Measurements from ENCODE around the gene LCLAT1. TPM values are rescaled to one million over a fixed set of nuclear protein-coding genes. Genes with fewer than 3 reads are reported as not detected.

Gene LCLAT1
- total RNA-seq, 4 donors from 2014 or later, result 0.88 to 116 (median 33.3) TPM

- no peaks in the 10 kb centered on the region for H3K4me1 ChIP-seq
- no peaks in the 10 kb centered on the region for H3K36me3 ChIP-seq
- no peak for DNase-seq
- TF ChIP-seq CTCF (IDR thresholded peaks at IDR 0.05), result no peak
- no peak for TF ChIP-seq POLR2A (IDR thresholded peaks at IDR 0.05)
- no peak overlapping the region for H3K27ac ChIP-seq
- intact Hi-C loops (cut with DNase I; ENCODE audit: low total_unique reads), result no loop called here
- H3K4me3 ChIP-seq, result no peak overlapping the region
- H3K9me3 ChIP-seq, result no peaks in the 10 kb centered on the region
- no peaks in the 10 kb centered on the region for H3K27me3 ChIP-seq
Observed at GRCh38 chr2:30470426-30470825, 23.4 kb downstream of the LCLAT1 start.

GRCh38 chr2:30472326-30472725 lies 25.3 kb downstream of the LCLAT1 start:
- no peaks in the 10 kb centered on the region for H3K4me1 ChIP-seq
- peak overlapping the region in 1 of 2 donors; percentile 17 for H3K27ac ChIP-seq
- TF ChIP-seq POLR2A (IDR thresholded peaks at IDR 0.05) (no peak), CTCF (IDR thresholded peaks at IDR 0.05) (peak in 1 of 4 experiments; percentile 9)
- DNase-seq, result no peak
- intact Hi-C loops (cut with DNase I; ENCODE audit: low total_unique reads), result no loop called here
- H3K9me3 ChIP-seq, result no peaks in the 10 kb centered on the region
- no peaks in the 10 kb centered on the region for H3K36me3 ChIP-seq
- no peak overlapping the region for H3K4me3 ChIP-seq
- no peaks in the 10 kb centered on the region for H3K27me3 ChIP-seq

- H3K4me1 ChIP-seq, result no peaks in the 10 kb centered on the region
- no peaks in the 10 kb centered on the region for H3K36me3 ChIP-seq
- TF ChIP-seq POLR2A (IDR thresholded peaks at IDR 0.05), result no peak
- TF ChIP-seq CTCF (IDR thresholded peaks at IDR 0.05), result peak in 3 of 4 experiments; percentile 17 to 26 (median 19)
- no peaks in the 10 kb centered on the region for H3K27me3 ChIP-seq
- H3K9me3 ChIP-seq, result no peaks in the 10 kb centered on the region
- intact Hi-C loops (cut with DNase I; ENCODE audit: low total_unique reads), result no loop called here
- H3K27ac ChIP-seq, result no peak overlapping the region
- no peak for DNase-seq
- no peak overlapping the region for H3K4me3 ChIP-seq
Observed at GRCh38 chr2:30475542-30475941, 28.5 kb downstream of the LCLAT1 start.

DNA sequence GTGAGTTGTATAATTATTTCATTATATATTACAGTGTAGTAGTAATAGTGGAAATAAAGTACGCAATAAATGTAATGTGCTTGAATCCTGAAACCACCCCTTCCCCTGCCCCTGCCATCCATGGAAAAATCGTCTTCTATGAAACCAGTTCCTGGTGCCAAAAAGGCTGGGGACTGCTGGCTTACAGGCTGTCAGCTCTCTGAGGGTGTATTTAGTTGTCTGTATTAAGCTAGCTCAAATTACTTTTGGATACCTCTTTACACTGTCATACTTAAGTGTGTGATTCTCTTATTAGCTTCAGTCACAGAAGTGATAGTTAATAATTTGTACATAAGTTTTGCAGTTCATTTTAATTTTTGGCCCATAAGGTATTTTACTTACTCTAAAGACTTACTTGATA lies 29.6 kb downstream of the LCLAT1 start:
- no peaks in the 10 kb centered on the region for H3K9me3 ChIP-seq
- no peak overlapping the region for H3K4me3 ChIP-seq
- no peak for DNase-seq
- H3K27me3 ChIP-seq, result no peaks in the 10 kb centered on the region
- TF ChIP-seq CTCF (IDR thresholded peaks at IDR 0.05) (no peak), POLR2A (IDR thresholded peaks at IDR 0.05) (no peak)
- H3K36me3 ChIP-seq, result no peaks in the 10 kb centered on the region
- intact Hi-C loops (cut with DNase I; ENCODE audit: low total_unique reads), result no loop called here
- no peak overlapping the region for H3K27ac ChIP-seq
- no peaks in the 10 kb centered on the region for H3K4me1 ChIP-seq

GRCh38 chr2:30480703-30481322 lies 33.8 kb downstream of the LCLAT1 start:
- no peaks in the 10 kb centered on the region for H3K4me1 ChIP-seq
- TF ChIP-seq POLR2A (IDR thresholded peaks at IDR 0.05) (no peak), CTCF (IDR thresholded peaks at IDR 0.05) (no peak)
- H3K27ac ChIP-seq, result no peak overlapping the region

More at GRCh38 chr2:30480703-30481322, 33.8 kb downstream of the LCLAT1 start:
- Histone ChIP-seq H3K9me3 (no peaks in the 10 kb centered on the region), H3K4me3 (no peak overlapping the region), H3K27me3 (no peaks in the 10 kb centered on the region), H3K36me3 (no peaks in the 10 kb centered on the region)
- no peak for DNase-seq
- intact Hi-C loops (cut with DNase I; ENCODE audit: low total_unique reads), result no loop called here

Measured in uterus (tissue), 4 donors.